NOMO-1 treated with dmso at 0.1 percent for 144 hours (cell line): ENCODE measurements around the gene CCDC85A.

Experiments used
- DNase-seq: peaks from one replicate; lab custom pipeline; 2025; ENCODE audit not compliant: unreplicated experiment; lab: John Stamatoyannopoulos, UW

Gene CCDC85A

GRCh38 chr2:56357655-56358295 lies 174.0 kb downstream of the CCDC85A start:
- DNase-seq: no peak

GRCh38 chr2:56361844-56362243 lies 178.1 kb downstream of the CCDC85A start:
- DNase-seq: no peak

GRCh38 chr2:56364902-56365301 lies 181.1 kb downstream of the CCDC85A start:
- DNase-seq: no peak

- no peak for DNase-seq
Observed at GRCh38 chr2:56369316-56369715, 185.5 kb downstream of the CCDC85A start.

GRCh38 chr2:56372071-56372656 lies 188.4 kb downstream of the CCDC85A start:
- DNase-seq: no peak

GRCh38 chr2:56375251-56375650 lies 191.5 kb downstream of the CCDC85A start:
- no peak for DNase-seq

- no peak for DNase-seq
Observed at GRCh38 chr2:56376699-56377665, 193.2 kb downstream of the CCDC85A start.

GRCh38 chr2:56379066-56379465 lies 195.3 kb downstream of the CCDC85A start:
- DNase-seq: no peak

- no peak for DNase-seq
Observed at GRCh38 chr2:56380861-56381260, 197.1 kb downstream of the CCDC85A start.

GRCh38 chr2:56382466-56382865 lies 198.7 kb downstream of the CCDC85A start:
- DNase-seq: no peak

- no peak for DNase-seq
Observed at GRCh38 chr2:56386657-56387056, 202.9 kb downstream of the CCDC85A start.

- DNase-seq: no peak
Observed at GRCh38 chr2:56390644-56391043, 206.9 kb downstream of the CCDC85A start.

- DNase-seq: no peak
Observed at GRCh38 chr2:56410140-56410539, 226.3 kb downstream of the CCDC85A start.

- DNase-seq: no peak
Observed at GRCh38 chr2:56416500-56417176, 232.8 kb downstream of the CCDC85A start.
